Activated CD4-positive, alpha-beta T cell treated with anti-CD3 and anti-CD28 coated beads for 24 hours (primary cell): Measurements from ENCODE around the gene FAM171A1.
"Not testable (repeated sequence)": the region's sequence is repeated elsewhere in the genome, so short reads cannot be mapped to it uniquely, and the experiment has no call there.

Experiments used
- DNase-seq, 2 donors: peaks; one replicate each; pipeline ENCODE4 v3.0.0-alpha.2; 2020; ENCODE audit warnings: low read depth in 2 of 2

FAM171A1 gene

GRCh38 chr10:15320118-15320517 lies 51.0 kb downstream of the FAM171A1 start:
- no peak for DNase-seq

GRCh38 chr10:15316871-15317464 lies 54.1 kb downstream of the FAM171A1 start:
- DNase-seq = no peak

- DNase-seq = no peak
Observed at GRCh38 chr10:15316145-15316544, 54.9 kb downstream of the FAM171A1 start.

GRCh38 chr10:15315286-15315685 lies 55.8 kb downstream of the FAM171A1 start:
- DNase-seq = no peak

GRCh38 chr10:15314482-15315045 lies 56.5 kb downstream of the FAM171A1 start:
- DNase-seq = no peak

- no peak for DNase-seq
Observed at GRCh38 chr10:15313843-15314242, 57.2 kb downstream of the FAM171A1 start.

- no peak for DNase-seq
Observed at GRCh38 chr10:15313047-15313446, 58.0 kb downstream of the FAM171A1 start.

- no peak for DNase-seq
Observed at GRCh38 chr10:15311569-15312280, 59.4 kb downstream of the FAM171A1 start.

GRCh38 chr10:15310776-15311568 lies 60.1 kb downstream of the FAM171A1 start:
- no peak for DNase-seq

GRCh38 chr10:15309221-15309620 lies 61.9 kb downstream of the FAM171A1 start:
- DNase-seq = no peak

GRCh38 chr10:15306735-15307280 lies 64.3 kb downstream of the FAM171A1 start:
- DNase-seq = no peak

- no peak for DNase-seq
Observed at GRCh38 chr10:15305634-15306033, 65.5 kb downstream of the FAM171A1 start.

- DNase-seq = no peak
Observed at GRCh38 chr10:15305161-15305560, 65.9 kb downstream of the FAM171A1 start.

- DNase-seq = not testable (repeated sequence)
Observed at GRCh38 chr10:15302188-15302956, 68.7 kb downstream of the FAM171A1 start.

- DNase-seq = no peak
Observed at GRCh38 chr10:15300697-15301096, 70.4 kb downstream of the FAM171A1 start.

- DNase-seq = no peak
Observed at GRCh38 chr10:15300145-15300544, 70.9 kb downstream of the FAM171A1 start.

GRCh38 chr10:15296701-15297100 lies 74.4 kb downstream of the FAM171A1 start:
- DNase-seq = no peak

GRCh38 chr10:15295537-15296325 lies 75.4 kb downstream of the FAM171A1 start:
- no peak for DNase-seq

- DNase-seq = no peak
Observed at GRCh38 chr10:15293862-15294842, 76.9 kb downstream of the FAM171A1 start.
